ENCODE results near the gene ATP6V1F.

Gene ATP6V1F

DNA sequence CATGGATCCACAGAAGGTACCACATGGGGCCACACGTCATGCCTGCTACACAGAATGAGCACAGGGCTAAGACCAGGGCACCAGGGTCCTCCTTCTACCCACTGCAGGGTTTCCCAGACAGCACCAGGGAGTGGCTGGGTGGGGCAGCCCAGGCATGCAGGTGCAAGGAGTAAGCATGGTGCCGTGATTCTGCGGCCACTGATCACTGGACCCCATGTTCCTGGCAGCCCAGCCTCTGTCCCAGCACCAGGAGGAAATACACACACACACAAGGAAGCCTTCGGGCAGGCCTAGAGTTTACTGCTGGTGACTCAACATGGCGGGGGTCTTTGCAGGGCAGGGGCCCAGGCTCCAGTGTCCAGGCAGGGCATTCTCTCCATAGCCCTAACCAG, 13.9 kb downstream of the ATP6V1F start:
- Histone ChIP-seq H3K36me3 (no peaks in the 10 kb centered on the region), H3K4me3 (ENCODE audit: low read depth, low read length) (no peak overlapping the region), H3K27me3 (ENCODE audit: insufficient read depth, low read depth, severe bottlenecking) (no peaks in the 10 kb centered on the region), H3K9me3 (ENCODE audit: severe bottlenecking) (no peaks in the 10 kb centered on the region), H3K27ac (no peak overlapping the region)
- TF ChIP-seq, protein P1, sequence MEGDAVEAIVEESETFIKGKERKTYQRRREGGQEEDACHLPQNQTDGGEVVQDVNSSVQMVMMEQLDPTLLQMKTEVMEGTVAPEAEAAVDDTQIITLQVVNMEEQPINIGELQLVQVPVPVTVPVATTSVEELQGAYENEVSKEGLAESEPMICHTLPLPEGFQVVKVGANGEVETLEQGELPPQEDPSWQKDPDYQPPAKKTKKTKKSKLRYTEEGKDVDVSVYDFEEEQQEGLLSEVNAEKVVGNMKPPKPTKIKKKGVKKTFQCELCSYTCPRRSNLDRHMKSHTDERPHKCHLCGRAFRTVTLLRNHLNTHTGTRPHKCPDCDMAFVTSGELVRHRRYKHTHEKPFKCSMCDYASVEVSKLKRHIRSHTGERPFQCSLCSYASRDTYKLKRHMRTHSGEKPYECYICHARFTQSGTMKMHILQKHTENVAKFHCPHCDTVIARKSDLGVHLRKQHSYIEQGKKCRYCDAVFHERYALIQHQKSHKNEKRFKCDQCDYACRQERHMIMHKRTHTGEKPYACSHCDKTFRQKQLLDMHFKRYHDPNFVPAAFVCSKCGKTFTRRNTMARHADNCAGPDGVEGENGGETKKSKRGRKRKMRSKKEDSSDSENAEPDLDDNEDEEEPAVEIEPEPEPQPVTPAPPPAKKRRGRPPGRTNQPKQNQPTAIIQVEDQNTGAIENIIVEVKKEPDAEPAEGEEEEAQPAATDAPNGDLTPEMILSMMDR (IDR thresholded peaks at IDR 0.05; ENCODE audit: low read depth, low read length), result no peak
- DNase-seq, result no peak

DNA sequence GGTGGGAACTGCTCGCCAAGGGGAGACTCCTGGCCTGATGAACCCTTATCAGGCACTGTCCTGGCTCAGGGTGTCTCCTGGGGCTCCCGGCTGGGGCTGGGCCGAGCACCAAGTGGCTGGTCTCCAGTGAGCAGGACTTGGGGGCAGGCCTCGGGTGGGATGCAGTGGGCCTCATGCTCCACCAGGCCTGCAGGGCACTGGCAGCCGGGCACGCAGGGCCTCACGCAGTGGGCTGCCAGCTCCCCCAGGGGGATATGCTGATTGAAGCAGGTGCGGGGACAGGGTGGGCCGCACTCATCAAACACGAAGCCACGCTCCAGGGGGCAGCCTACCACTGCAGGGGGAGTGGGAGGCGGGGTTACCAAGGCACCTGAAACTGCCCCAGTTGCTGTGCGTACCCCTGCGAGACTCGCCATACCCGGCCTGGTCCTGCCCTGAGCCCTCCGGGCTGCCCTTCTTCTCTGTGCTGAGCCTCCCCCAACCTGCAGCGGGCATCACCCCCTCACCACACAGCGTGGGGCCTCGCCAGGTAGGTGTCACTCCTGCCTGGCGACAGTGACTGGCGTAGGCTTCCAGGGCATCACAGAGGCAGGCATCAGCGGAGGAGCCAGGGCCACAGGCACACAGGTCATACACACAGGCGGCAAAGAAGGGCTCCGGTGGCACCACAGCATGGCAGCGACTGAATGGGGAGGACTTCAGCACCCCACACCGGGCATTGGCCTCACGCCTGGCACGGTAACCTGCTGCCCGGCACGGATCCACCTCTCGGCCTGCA, 14.5 kb downstream of the ATP6V1F start:
- H3K27ac ChIP-seq, result no peak overlapping the region
- TF ChIP-seq, protein P1 (IDR thresholded peaks at IDR 0.05; ENCODE audit: low read depth, low read length), result no peak

DNA sequence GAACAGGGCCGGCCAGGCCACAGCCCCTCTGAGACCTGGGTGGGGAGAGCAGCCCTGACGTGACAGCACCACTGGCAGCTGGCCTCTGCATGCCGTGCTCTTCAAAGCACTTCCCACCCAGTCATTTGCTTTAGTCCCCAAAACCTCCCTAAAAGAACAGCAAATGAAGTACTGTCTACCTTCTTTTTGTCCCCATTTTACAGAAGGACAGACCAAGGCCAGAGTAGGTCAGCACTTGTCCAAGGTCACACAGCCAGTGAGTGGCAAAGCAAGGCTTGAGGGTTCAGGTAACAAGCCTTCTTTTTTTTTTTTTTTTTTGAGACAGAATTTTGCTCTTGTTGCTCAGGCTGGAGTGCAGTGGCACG, 15.1 kb downstream of the ATP6V1F start:
- Histone ChIP-seq H3K27me3 (ENCODE audit: insufficient read depth, low read depth, severe bottlenecking) (no peaks in the 10 kb centered on the region), H3K27ac (no peak overlapping the region), H3K4me3 (ENCODE audit: low read depth, low read length) (no peak overlapping the region), H3K9me3 (ENCODE audit: severe bottlenecking) (no peaks in the 10 kb centered on the region), H3K36me3 (no peaks in the 10 kb centered on the region)
- no peak for DNase-seq
- TF ChIP-seq, protein P1 (IDR thresholded peaks at IDR 0.05; ENCODE audit: low read depth, low read length), result no peak

More for the DNA sequence above, 14.5 kb downstream of the ATP6V1F start:
- no peaks in the 10 kb centered on the region for H3K27me3 ChIP-seq (ENCODE audit: insufficient read depth, low read depth, severe bottlenecking)
- no peaks in the 10 kb centered on the region for H3K9me3 ChIP-seq (ENCODE audit: severe bottlenecking)
- DNase-seq, result no peak
- H3K36me3 ChIP-seq, result no peaks in the 10 kb centered on the region
- no peak overlapping the region for H3K4me3 ChIP-seq (ENCODE audit: low read depth, low read length)

- Histone ChIP-seq H3K36me3 (no peaks in the 10 kb centered on the region), H3K27ac (no peak overlapping the region), H3K4me3 (ENCODE audit: low read depth, low read length) (no peak overlapping the region), H3K9me3 (ENCODE audit: severe bottlenecking) (no peaks in the 10 kb centered on the region), H3K27me3 (ENCODE audit: insufficient read depth, low read depth, severe bottlenecking) (no peaks in the 10 kb centered on the region)
- no peak for DNase-seq
- TF ChIP-seq, protein P1 (IDR thresholded peaks at IDR 0.05; ENCODE audit: low read depth, low read length), result no peak
Measured at GRCh38 chr7:128878226-128879105, 15.8 kb downstream of the ATP6V1F start.

GRCh38 chr7:128879461-128879938, 16.8 kb downstream of the ATP6V1F start:
- no peaks in the 10 kb centered on the region for H3K27me3 ChIP-seq (ENCODE audit: insufficient read depth, low read depth, severe bottlenecking)
- peak overlapping the region; percentile 37 for H3K4me3 ChIP-seq (ENCODE audit: low read depth, low read length)
- no peaks in the 10 kb centered on the region for H3K36me3 ChIP-seq
- H3K27ac ChIP-seq, result no peak overlapping the region
- H3K9me3 ChIP-seq (ENCODE audit: severe bottlenecking), result no peaks in the 10 kb centered on the region
- TF ChIP-seq, protein P1 (IDR thresholded peaks at IDR 0.05; ENCODE audit: low read depth, low read length), result 0 out of 2 replicates have a peak, but pooled peaks have one; percentile 37
- DNase-seq, result peak; percentile 57

Measured in WERI-Rb-1 (cell line).